ENCODE measurements around the gene ERP27.

Gene ERP27

GRCh38 chr12:14893506-14894250 is 44.7 kb downstream of the ERP27 start:
- no peak overlapping the region for H3K9ac ChIP-seq (ENCODE audit: low read length)
- H3K27me3 ChIP-seq (ENCODE audit: control insufficient read depth, insufficient read depth, low read length): no peaks in the 10 kb centered on the region
- H3K9me3 ChIP-seq (ENCODE audit: control insufficient read depth, low read depth, low read length): no peaks in the 10 kb centered on the region
- no peaks in the 10 kb centered on the region for H3K36me3 ChIP-seq (ENCODE audit: control insufficient read depth, low read depth, low read length)
- H3K4me1 ChIP-seq (ENCODE audit: control insufficient read depth, low read depth, low read length): no peaks in the 10 kb centered on the region
- no peak overlapping the region for H3K27ac ChIP-seq (ENCODE audit: low read length)
- H3K4me3 ChIP-seq (ENCODE audit: low read length): no peak overlapping the region

- Histone ChIP-seq H3K27me3 (ENCODE audit: control insufficient read depth, insufficient read depth, low read length) (no peaks in the 10 kb centered on the region), H3K36me3 (ENCODE audit: control insufficient read depth, low read depth, low read length) (no peaks in the 10 kb centered on the region), H3K9me3 (ENCODE audit: control insufficient read depth, low read depth, low read length) (no peaks in the 10 kb centered on the region), H3K9ac (ENCODE audit: low read length) (no peak overlapping the region), H3K27ac (ENCODE audit: low read length) (no peak overlapping the region), H3K4me1 (ENCODE audit: control insufficient read depth, low read depth, low read length) (no peaks in the 10 kb centered on the region), H3K4me3 (ENCODE audit: low read length) (no peak overlapping the region)
Measured at GRCh38 chr12:14892726-14893505, 45.4 kb downstream of the ERP27 start.

GRCh38 chr12:14890701-14891100 is 47.6 kb downstream of the ERP27 start:
- Histone ChIP-seq H3K4me3 (ENCODE audit: low read length) (no peak overlapping the region), H3K27ac (ENCODE audit: low read length) (no peak overlapping the region)

GRCh38 chr12:14886271-14886670 is 52.1 kb downstream of the ERP27 start:
- H3K36me3 ChIP-seq (ENCODE audit: control insufficient read depth, low read depth, low read length): no peaks in the 10 kb centered on the region
- no peak overlapping the region for H3K9ac ChIP-seq (ENCODE audit: low read length)
- H3K27ac ChIP-seq (ENCODE audit: low read length): no peak overlapping the region
- H3K4me3 ChIP-seq (ENCODE audit: low read length): no peak overlapping the region
- H3K4me1 ChIP-seq (ENCODE audit: control insufficient read depth, low read depth, low read length): no peaks in the 10 kb centered on the region
- H3K27me3 ChIP-seq (ENCODE audit: control insufficient read depth, insufficient read depth, low read length): no peaks in the 10 kb centered on the region
- no peaks in the 10 kb centered on the region for H3K9me3 ChIP-seq (ENCODE audit: control insufficient read depth, low read depth, low read length)

More at GRCh38 chr12:14890701-14891100, 47.6 kb downstream of the ERP27 start:
- Histone ChIP-seq H3K4me1 (ENCODE audit: control insufficient read depth, low read depth, low read length) (no peaks in the 10 kb centered on the region), H3K9ac (ENCODE audit: low read length) (no peak overlapping the region), H3K27me3 (ENCODE audit: control insufficient read depth, insufficient read depth, low read length) (no peaks in the 10 kb centered on the region), H3K9me3 (ENCODE audit: control insufficient read depth, low read depth, low read length) (no peaks in the 10 kb centered on the region), H3K36me3 (ENCODE audit: control insufficient read depth, low read depth, low read length) (no peaks in the 10 kb centered on the region)

GRCh38 chr12:14885718-14886221 is 52.6 kb downstream of the ERP27 start, which contains the start of gene MGP:
TSS of gene MGP (minus strand) at chr12:14885854. CDS start at chr12:14885791, 63 bp downstream.
- no peaks in the 10 kb centered on the region for H3K4me1 ChIP-seq (ENCODE audit: control insufficient read depth, low read depth, low read length)
- H3K36me3 ChIP-seq (ENCODE audit: control insufficient read depth, low read depth, low read length): no peaks in the 10 kb centered on the region
- H3K4me3 ChIP-seq (ENCODE audit: low read length): no peak within 1 kb of the TSS
- H3K9me3 ChIP-seq (ENCODE audit: control insufficient read depth, low read depth, low read length): no peaks in the 10 kb centered on the region
- no peaks in the 10 kb centered on the region for H3K27me3 ChIP-seq (ENCODE audit: control insufficient read depth, insufficient read depth, low read length)
- no peak within 1 kb of the TSS for H3K27ac ChIP-seq (ENCODE audit: low read length)
- H3K9ac ChIP-seq (ENCODE audit: low read length): no peak within 1 kb of the TSS

- Histone ChIP-seq H3K27ac (ENCODE audit: low read length) (no peak overlapping the region), H3K27me3 (ENCODE audit: control insufficient read depth, insufficient read depth, low read length) (no peaks in the 10 kb centered on the region), H3K9me3 (ENCODE audit: control insufficient read depth, low read depth, low read length) (no peaks in the 10 kb centered on the region), H3K36me3 (ENCODE audit: control insufficient read depth, low read depth, low read length) (no peaks in the 10 kb centered on the region), H3K4me3 (ENCODE audit: low read length) (no peak overlapping the region), H3K4me1 (ENCODE audit: control insufficient read depth, low read depth, low read length) (no peaks in the 10 kb centered on the region), H3K9ac (ENCODE audit: low read length) (no peak overlapping the region)
Measured at GRCh38 chr12:14884458-14884878, 53.9 kb downstream of the ERP27 start.

- no peaks in the 10 kb centered on the region for H3K4me1 ChIP-seq (ENCODE audit: control insufficient read depth, low read depth, low read length)
- H3K9me3 ChIP-seq (ENCODE audit: control insufficient read depth, low read depth, low read length): no peaks in the 10 kb centered on the region
- no peak overlapping the region for H3K9ac ChIP-seq (ENCODE audit: low read length)
- no peaks in the 10 kb centered on the region for H3K36me3 ChIP-seq (ENCODE audit: control insufficient read depth, low read depth, low read length)
- no peak overlapping the region for H3K27ac ChIP-seq (ENCODE audit: low read length)
- H3K4me3 ChIP-seq (ENCODE audit: low read length): no peak overlapping the region
- no peaks in the 10 kb centered on the region for H3K27me3 ChIP-seq (ENCODE audit: control insufficient read depth, insufficient read depth, low read length)
Measured at GRCh38 chr12:14883686-14884085, 54.7 kb downstream of the ERP27 start.

- Histone ChIP-seq H3K9me3 (ENCODE audit: control insufficient read depth, low read depth, low read length) (no peaks in the 10 kb centered on the region), H3K27me3 (ENCODE audit: control insufficient read depth, insufficient read depth, low read length) (no peaks in the 10 kb centered on the region), H3K4me3 (ENCODE audit: low read length) (no peak overlapping the region), H3K36me3 (ENCODE audit: control insufficient read depth, low read depth, low read length) (no peaks in the 10 kb centered on the region), H3K9ac (ENCODE audit: low read length) (no peak overlapping the region), H3K4me1 (ENCODE audit: control insufficient read depth, low read depth, low read length) (no peaks in the 10 kb centered on the region), H3K27ac (ENCODE audit: low read length) (no peak overlapping the region)
Measured at GRCh38 chr12:14880890-14881453, 57.4 kb downstream of the ERP27 start.

- H3K27me3 ChIP-seq (ENCODE audit: control insufficient read depth, insufficient read depth, low read length): no peaks in the 10 kb centered on the region
- H3K9me3 ChIP-seq (ENCODE audit: control insufficient read depth, low read depth, low read length): no peaks in the 10 kb centered on the region
- no peak overlapping the region for H3K4me3 ChIP-seq (ENCODE audit: low read length)
- H3K9ac ChIP-seq (ENCODE audit: low read length): no peak overlapping the region
- no peak overlapping the region for H3K27ac ChIP-seq (ENCODE audit: low read length)
- no peaks in the 10 kb centered on the region for H3K4me1 ChIP-seq (ENCODE audit: control insufficient read depth, low read depth, low read length)
- H3K36me3 ChIP-seq (ENCODE audit: control insufficient read depth, low read depth, low read length): no peaks in the 10 kb centered on the region
Measured at GRCh38 chr12:14879222-14879933, 59.0 kb downstream of the ERP27 start.

GRCh38 chr12:14878488-14878887 is 59.8 kb downstream of the ERP27 start:
- H3K27ac ChIP-seq (ENCODE audit: low read length): no peak overlapping the region
- no peaks in the 10 kb centered on the region for H3K4me1 ChIP-seq (ENCODE audit: control insufficient read depth, low read depth, low read length)
- H3K36me3 ChIP-seq (ENCODE audit: control insufficient read depth, low read depth, low read length): no peaks in the 10 kb centered on the region
- no peaks in the 10 kb centered on the region for H3K27me3 ChIP-seq (ENCODE audit: control insufficient read depth, insufficient read depth, low read length)
- no peak overlapping the region for H3K4me3 ChIP-seq (ENCODE audit: low read length)
- H3K9me3 ChIP-seq (ENCODE audit: control insufficient read depth, low read depth, low read length): no peaks in the 10 kb centered on the region
- no peak overlapping the region for H3K9ac ChIP-seq (ENCODE audit: low read length)

GRCh38 chr12:14876833-14877232 is 61.5 kb downstream of the ERP27 start:
- H3K27me3 ChIP-seq (ENCODE audit: control insufficient read depth, insufficient read depth, low read length): no peaks in the 10 kb centered on the region
- H3K36me3 ChIP-seq (ENCODE audit: control insufficient read depth, low read depth, low read length): no peaks in the 10 kb centered on the region
- no peak overlapping the region for H3K9ac ChIP-seq (ENCODE audit: low read length)
- H3K4me3 ChIP-seq (ENCODE audit: low read length): no peak overlapping the region
- H3K9me3 ChIP-seq (ENCODE audit: control insufficient read depth, low read depth, low read length): no peaks in the 10 kb centered on the region
- H3K4me1 ChIP-seq (ENCODE audit: control insufficient read depth, low read depth, low read length): no peaks in the 10 kb centered on the region
- no peak overlapping the region for H3K27ac ChIP-seq (ENCODE audit: low read length)

Measured in iPS-18a (cell line).